GM12865 (cell line): Measurements from ENCODE around the gene DGKZ.
A peak's percentile ranks its signal among the peaks of the same experiment; 100 is the strongest.

Source experiments
- DNase-seq: peaks from one replicate; pipeline ENCODE4 v3.0.0; 2010; ENCODE audit warnings: low read depth
- H3K4me3 ChIP-seq: 2 replicates; pipeline ENCODE4 v1.5.1; 2011; ENCODE audit warnings: mild to moderate bottlenecking, low read depth, low read length, control low read depth
- CTCF ChIP-seq: IDR thresholded peaks from 2 replicates; pipeline ENCODE4 v1.5.1; 2011; ENCODE audit warnings: low read length, control low read depth, low read depth, inconsistent platforms; ENCODE audit not compliant: insufficient read depth; ENCODE audit errors: missing control alignments

Gene DGKZ

GRCh38 chr11:46364056-46364455 is 16.8 kb downstream of the DGKZ start:
- DNase-seq: no peak
- TF ChIP-seq CTCF: no peak
- no peak overlapping the region for H3K4me3 ChIP-seq

GRCh38 chr11:46364791-46365190 is 17.5 kb downstream of the DGKZ start:
- DNase-seq: no peak
- no peak overlapping the region for H3K4me3 ChIP-seq
- no peak for TF ChIP-seq CTCF

GRCh38 chr11:46366260-46366659 is 19.0 kb downstream of the DGKZ start:
- H3K4me3 ChIP-seq: no peak overlapping the region
- no peak for DNase-seq
- no peak for TF ChIP-seq CTCF

GRCh38 chr11:46366661-46367161 is 19.4 kb downstream of the DGKZ start:
- TF ChIP-seq CTCF: no peak
- H3K4me3 ChIP-seq: no peak overlapping the region
- no peak for DNase-seq

GRCh38 chr11:46367244-46367915 is 20.1 kb downstream of the DGKZ start:
- TF ChIP-seq CTCF: peak; percentile 93
- no peak overlapping the region for H3K4me3 ChIP-seq
- peak; percentile 72 for DNase-seq

- no peak for TF ChIP-seq CTCF
- DNase-seq: no peak
- H3K4me3 ChIP-seq: no peak overlapping the region
These were observed 20.6 kb downstream of the DGKZ start for GRCh38 chr11:46367916-46368267.
